A673 (cell line): ENCODE measurements around the gene TRIM40.

Experiments
- EZH2 ChIP-seq: fragments of 200-600 bp; sonication (generic); IDR thresholded peaks from 2 replicates; pipeline ENCODE4 v1.6.1; 2017; ENCODE audit warnings: borderline replicate concordance, low read depth, mild to moderate bottlenecking, mixed read lengths, antibody characterized with exemption, low read length; ENCODE audit not compliant: poor library complexity, severe bottlenecking
- TF ChIP-seq, protein P1 (sequence below): fragments of 300-800, 200-600 bp; sonication (generic); conservative IDR thresholded peaks from 2 replicates; pipeline ENCODE4 v1.5.1; 2017; ENCODE audit warnings: low read depth, mild to moderate bottlenecking, antibody characterized with exemption, low read length, moderate library complexity, mixed read lengths

DNA sequence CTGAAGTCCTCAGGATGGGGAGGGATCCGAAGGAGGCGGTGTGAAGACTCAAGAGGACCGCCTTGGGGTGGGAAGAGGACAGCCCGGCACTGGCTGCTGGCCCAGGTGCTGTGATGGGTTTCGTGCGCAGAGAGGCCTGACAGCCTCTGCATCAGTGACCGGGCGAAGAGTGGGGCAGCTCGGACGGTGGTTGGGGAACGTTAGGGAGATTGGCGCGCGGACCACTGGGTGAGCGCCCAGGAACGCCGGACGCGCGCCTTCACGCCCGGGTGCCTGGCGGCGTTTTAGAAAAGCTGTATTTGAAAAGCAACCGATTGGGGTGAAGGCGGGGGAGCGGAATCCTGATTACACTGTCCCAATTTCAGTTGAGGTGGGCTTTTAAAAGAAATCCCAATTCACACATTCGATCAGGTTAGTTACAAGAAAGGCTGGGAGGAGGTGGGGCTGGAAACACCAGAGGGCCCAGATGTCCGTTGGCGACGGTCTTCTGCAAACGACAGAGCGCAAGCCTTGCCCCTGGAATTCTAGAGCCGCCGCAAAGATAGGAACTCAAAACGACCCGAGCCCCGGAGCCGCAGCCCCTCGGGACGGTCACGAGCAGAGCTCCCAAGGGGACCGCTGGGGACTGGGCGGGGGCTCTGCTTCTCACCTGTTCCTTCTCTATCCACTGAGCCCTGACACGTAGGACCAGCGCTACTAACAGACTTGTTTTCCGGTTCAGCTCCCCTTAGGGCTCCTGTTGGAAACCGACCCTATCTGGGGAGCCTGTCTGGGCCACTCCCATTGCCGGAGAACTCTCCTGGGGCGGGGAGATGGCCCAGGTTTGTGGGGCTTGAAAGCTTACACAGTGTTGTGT is 8.5 kb upstream of the TRIM40 start:
- TF ChIP-seq, protein P1, sequence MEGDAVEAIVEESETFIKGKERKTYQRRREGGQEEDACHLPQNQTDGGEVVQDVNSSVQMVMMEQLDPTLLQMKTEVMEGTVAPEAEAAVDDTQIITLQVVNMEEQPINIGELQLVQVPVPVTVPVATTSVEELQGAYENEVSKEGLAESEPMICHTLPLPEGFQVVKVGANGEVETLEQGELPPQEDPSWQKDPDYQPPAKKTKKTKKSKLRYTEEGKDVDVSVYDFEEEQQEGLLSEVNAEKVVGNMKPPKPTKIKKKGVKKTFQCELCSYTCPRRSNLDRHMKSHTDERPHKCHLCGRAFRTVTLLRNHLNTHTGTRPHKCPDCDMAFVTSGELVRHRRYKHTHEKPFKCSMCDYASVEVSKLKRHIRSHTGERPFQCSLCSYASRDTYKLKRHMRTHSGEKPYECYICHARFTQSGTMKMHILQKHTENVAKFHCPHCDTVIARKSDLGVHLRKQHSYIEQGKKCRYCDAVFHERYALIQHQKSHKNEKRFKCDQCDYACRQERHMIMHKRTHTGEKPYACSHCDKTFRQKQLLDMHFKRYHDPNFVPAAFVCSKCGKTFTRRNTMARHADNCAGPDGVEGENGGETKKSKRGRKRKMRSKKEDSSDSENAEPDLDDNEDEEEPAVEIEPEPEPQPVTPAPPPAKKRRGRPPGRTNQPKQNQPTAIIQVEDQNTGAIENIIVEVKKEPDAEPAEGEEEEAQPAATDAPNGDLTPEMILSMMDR: no peak
- no peak for TF ChIP-seq EZH2
